Activated T-cell treated with anti-CD3 and anti-CD28 coated beads, Interleukin-2, amount 50 U/mL, for 24 hours (primary cell): ENCODE measurements around the gene DENND2A.
"Not testable (repeated sequence)": the region's sequence is repeated elsewhere in the genome, so short reads cannot be mapped to it uniquely, and the experiment has no call there.

Experiments
- DNase-seq: peaks from one replicate; pipeline ENCODE4 v3.0.0-alpha.2; 2020
- H3K27ac Mint-ChIP-seq: 2 replicates; pipeline ENCODE4 v1.8.0; 2020; ENCODE audit warnings: mild to moderate bottlenecking, mixed read lengths
- H3K27me3 Mint-ChIP-seq: 2 replicates; pipeline ENCODE4 v1.8.0; 2020; ENCODE audit warnings: mixed read lengths
- H3K36me3 Mint-ChIP-seq: 2 replicates; pipeline ENCODE4 v1.8.0; 2020; ENCODE audit warnings: low read depth, mixed read lengths
- H3K4me1 Mint-ChIP-seq: 2 replicates; pipeline ENCODE4 v1.8.0; 2020; ENCODE audit warnings: low read depth, mixed read lengths
- H3K4me3 Mint-ChIP-seq: 2 replicates; pipeline ENCODE4 v1.8.0; 2020; ENCODE audit warnings: mild to moderate bottlenecking, moderate library complexity, mixed read lengths
- H3K9me3 Mint-ChIP-seq: 2 replicates; pipeline ENCODE4 v1.8.0; 2020; ENCODE audit warnings: mixed read lengths

The DENND2A gene

DNA sequence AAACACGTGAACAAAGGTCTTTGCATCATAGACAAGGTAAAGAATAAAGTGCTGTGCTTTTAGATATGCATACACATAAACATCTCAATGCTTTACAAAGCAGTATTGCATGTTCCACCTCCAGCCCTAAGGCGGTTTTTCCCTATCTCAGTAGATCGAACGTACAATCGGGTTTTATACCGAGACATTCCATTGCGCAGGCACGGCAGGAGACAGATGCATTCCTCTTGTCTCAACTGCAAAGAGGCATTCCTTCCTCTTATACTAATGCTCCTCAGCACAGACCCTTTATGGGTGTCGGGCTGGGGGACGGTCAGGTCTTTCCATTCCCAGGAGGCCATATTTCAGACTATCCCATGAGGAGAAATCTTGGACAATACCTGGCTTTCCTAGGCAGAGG is 87.4 kb downstream of the DENND2A start:
- not testable (repeated sequence) for H3K4me3 Mint-ChIP-seq, H3K4me1 Mint-ChIP-seq, DNase-seq, H3K27me3 Mint-ChIP-seq, H3K36me3 Mint-ChIP-seq, H3K27ac Mint-ChIP-seq, H3K9me3 Mint-ChIP-seq

DNA sequence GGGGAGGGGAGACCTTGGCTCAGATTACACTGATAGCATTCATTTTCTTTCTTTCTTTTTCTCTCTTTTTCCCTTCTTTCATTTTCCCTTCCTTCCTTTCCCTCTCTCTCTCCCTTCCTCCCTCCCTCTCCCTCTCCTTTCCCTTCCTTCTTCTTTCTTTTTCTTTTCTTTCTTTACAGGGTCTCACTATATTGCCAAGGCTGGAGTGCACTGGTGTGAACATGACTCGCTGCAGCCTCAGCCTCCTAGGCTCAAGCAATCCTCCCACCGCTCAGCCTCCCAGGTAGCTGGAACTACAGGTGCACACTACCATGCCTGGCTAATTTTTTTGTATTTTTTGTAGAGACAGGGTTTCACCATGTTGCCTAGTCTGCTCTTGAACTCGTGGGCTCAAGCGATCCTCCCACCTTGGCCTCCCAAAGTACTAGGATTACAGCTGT is 88.4 kb downstream of the DENND2A start:
- DNase-seq, result no peak
- H3K27me3 Mint-ChIP-seq, result no peaks in the 10 kb centered on the region
- H3K4me3 Mint-ChIP-seq, result no peak overlapping the region
- no peaks in the 10 kb centered on the region for H3K4me1 Mint-ChIP-seq
- H3K27ac Mint-ChIP-seq, result no peak overlapping the region
- H3K36me3 Mint-ChIP-seq, result no peaks in the 10 kb centered on the region
- no peaks in the 10 kb centered on the region for H3K9me3 Mint-ChIP-seq

DNA sequence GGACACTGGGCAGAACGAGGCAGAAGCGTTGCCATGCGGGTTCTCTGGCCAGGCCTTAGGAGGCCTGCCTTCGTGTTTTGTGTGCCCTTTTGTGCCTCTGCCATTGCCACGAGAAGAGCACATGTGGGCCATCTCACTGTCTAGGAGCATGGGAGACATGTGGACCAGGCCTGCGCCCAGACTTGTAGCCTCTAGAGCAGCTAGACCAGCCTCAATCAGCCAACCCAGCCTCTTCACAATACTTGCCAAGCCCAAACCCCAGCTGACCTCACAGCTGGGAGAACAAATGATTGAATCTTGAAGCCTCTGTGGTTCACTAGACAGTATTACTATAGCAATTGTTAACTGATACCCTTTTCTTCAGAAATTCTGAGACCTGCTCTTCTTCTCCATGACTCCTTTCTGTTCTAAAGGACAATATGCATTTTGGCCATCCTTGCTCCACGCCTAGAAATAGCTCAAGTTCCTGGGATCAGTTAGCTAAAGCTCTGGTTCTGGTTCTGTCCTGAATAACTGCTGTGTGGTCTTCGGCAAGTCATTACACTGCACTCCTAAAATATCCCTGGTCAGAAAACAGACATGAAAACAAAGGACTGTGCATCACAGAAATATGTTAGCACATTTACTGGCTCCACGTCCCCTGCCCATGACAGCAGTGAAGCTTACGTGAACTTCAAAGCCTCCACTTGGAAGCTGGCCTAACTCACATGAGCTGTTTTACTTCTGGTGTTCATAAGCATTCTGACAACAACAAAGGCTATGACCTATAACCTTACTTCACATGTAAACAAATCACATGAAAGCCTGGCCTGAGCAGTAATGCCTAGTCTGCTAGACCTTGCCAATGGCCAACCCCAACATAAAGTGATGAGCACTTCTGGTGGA is 89.0 kb downstream of the DENND2A start:
- Mint-ChIP-seq H3K9me3 (no peaks in the 10 kb centered on the region), H3K4me1 (no peaks in the 10 kb centered on the region), H3K36me3 (no peaks in the 10 kb centered on the region), H3K4me3 (no peak overlapping the region), H3K27ac (no peak overlapping the region), H3K27me3 (no peaks in the 10 kb centered on the region)
- DNase-seq, result no peak

DNA sequence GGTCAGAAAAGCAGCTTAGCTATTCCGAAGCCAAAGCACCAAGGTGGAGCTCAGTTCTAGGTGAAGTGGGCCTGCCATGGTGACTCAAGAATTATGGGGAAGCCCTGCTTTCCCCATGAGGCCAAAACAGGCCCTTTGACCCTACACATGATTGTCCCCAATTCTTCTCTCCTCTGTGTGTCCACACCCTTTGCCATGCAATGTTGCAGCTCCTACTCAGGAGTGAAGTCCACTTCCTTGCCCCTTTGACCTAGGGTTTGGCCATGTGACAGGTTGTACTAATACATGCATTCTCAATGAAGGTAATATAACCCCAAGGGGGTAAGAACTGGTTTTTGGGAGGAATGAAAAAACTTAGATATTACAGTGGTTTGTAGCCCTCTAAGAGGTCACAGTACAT is 93.7 kb downstream of the DENND2A start:
- DNase-seq, result no peak
- H3K4me3 Mint-ChIP-seq, result no peak overlapping the region
- no peaks in the 10 kb centered on the region for H3K9me3 Mint-ChIP-seq
- H3K27ac Mint-ChIP-seq, result no peak overlapping the region
- H3K27me3 Mint-ChIP-seq, result peaks cover 3% of the 10 kb centered on the region
- H3K36me3 Mint-ChIP-seq, result no peaks in the 10 kb centered on the region
- H3K4me1 Mint-ChIP-seq, result no peaks in the 10 kb centered on the region

DNA sequence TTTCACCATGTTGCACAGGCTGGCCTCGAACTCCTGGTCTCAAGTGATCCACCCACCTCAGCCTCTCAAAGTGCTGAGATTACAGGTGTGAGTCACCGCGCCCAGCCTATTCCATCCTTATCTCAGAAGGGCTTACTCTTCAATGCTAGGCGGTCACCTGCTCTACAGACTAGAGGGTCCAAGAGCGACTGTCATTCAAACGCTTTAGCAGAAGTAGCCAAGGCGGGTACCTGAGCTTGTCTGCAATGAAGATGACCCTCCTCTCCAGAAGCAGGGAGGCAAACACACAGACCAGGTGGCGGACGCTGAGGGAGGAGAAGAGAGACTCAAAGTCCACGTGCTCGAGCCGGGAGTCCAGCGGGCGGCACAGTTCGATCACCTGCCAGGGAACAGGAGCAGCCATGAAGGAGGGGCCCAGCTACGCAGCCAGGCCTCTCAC is 96.2 kb downstream of the DENND2A start:
- DNase-seq, result no peak
- H3K4me3 Mint-ChIP-seq, result no peak overlapping the region
- H3K4me1 Mint-ChIP-seq, result peaks cover 2% of the 10 kb centered on the region
- H3K27me3 Mint-ChIP-seq, result peaks cover 9% of the 10 kb centered on the region
- no peaks in the 10 kb centered on the region for H3K9me3 Mint-ChIP-seq
- no peak overlapping the region for H3K27ac Mint-ChIP-seq
- no peaks in the 10 kb centered on the region for H3K36me3 Mint-ChIP-seq

DNA sequence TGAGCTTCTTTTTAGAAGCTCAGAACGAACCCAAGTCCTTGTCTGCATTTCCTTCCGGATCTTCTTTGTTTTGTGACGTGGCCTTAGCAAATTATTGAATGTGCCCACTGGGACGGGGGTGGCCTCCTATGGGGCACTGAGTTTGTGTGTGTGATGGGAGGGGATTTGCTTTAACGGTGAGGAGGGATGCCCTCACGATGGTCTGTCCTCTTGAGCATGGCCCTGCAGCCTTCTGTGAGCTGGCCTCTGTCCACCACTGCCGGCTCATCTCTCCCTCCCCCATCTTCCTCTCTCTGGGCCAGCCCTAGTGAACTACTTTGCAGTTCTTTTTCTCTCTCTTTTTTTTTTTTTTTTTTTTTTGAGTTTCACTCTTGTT is 98.4 kb downstream of the DENND2A start:
- peaks cover 9% of the 10 kb centered on the region for H3K27me3 Mint-ChIP-seq
- peaks cover 2% of the 10 kb centered on the region for H3K4me1 Mint-ChIP-seq
- no peak overlapping the region for H3K27ac Mint-ChIP-seq
- no peaks in the 10 kb centered on the region for H3K36me3 Mint-ChIP-seq
- no peak overlapping the region for H3K4me3 Mint-ChIP-seq
- no peak for DNase-seq
- no peaks in the 10 kb centered on the region for H3K9me3 Mint-ChIP-seq

DNA sequence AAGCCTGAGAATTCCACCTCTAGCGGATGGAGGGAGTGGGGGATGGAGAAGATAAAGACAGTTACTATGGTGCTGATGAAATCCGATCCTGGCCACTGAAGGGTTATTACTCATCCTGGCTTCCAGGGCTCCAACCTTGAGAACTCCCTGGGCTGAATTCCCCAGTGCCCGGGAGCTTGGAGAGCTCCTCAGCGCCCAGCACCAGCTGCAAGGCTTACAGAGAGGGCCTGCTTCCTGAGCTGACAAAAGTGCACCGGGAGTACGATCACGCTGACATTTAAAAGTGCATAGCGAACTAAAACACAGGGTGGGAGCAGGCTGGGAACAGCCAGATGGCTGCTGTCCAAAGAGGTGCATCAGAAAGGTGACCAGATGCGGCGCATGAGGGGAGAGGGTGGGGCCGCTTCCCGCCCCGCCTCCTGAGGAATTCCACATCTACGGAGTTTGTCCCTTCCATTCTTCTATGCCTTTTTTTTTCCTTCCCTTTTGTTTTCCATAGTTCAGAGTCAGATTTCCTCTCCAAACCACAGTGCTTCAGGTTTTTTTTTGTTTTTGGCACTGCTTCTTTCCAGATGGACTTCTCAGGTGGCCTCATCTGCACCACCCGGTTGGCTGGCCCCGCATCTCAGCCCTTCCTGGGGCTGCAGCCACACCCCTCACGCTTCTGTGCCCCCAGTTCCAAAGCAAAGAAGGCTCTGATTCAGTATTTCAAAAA is 98.9 kb downstream of the DENND2A start:
- H3K27me3 Mint-ChIP-seq, result peaks cover 9% of the 10 kb centered on the region
- no peak for DNase-seq
- H3K4me3 Mint-ChIP-seq, result no peak overlapping the region
- no peak overlapping the region for H3K27ac Mint-ChIP-seq
- H3K9me3 Mint-ChIP-seq, result no peaks in the 10 kb centered on the region
- H3K36me3 Mint-ChIP-seq, result no peaks in the 10 kb centered on the region
- peaks cover 2% of the 10 kb centered on the region for H3K4me1 Mint-ChIP-seq

DNA sequence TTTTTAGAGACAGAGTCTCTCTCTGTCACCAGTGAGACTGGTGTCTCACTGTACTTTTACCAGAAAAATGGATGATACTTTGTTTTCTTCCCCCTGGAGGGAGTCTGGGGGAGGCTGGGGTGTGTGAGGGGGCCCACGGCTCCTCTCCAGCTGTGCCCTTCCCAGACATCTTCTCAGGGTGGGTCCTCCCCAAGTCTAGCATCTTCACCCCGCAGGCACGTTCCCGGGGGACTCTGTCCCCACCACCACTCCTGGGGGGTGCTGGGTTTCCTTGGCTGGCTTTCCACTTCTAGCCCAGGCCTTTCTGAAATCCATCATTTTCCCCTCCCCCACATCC is 99.5 kb downstream of the DENND2A start:
- no peak overlapping the region for H3K4me3 Mint-ChIP-seq
- H3K27ac Mint-ChIP-seq, result no peak overlapping the region
- DNase-seq, result no peak
- H3K36me3 Mint-ChIP-seq, result no peaks in the 10 kb centered on the region
- H3K27me3 Mint-ChIP-seq, result peaks cover 9% of the 10 kb centered on the region
- no peaks in the 10 kb centered on the region for H3K9me3 Mint-ChIP-seq
- peaks cover 2% of the 10 kb centered on the region for H3K4me1 Mint-ChIP-seq

DNA sequence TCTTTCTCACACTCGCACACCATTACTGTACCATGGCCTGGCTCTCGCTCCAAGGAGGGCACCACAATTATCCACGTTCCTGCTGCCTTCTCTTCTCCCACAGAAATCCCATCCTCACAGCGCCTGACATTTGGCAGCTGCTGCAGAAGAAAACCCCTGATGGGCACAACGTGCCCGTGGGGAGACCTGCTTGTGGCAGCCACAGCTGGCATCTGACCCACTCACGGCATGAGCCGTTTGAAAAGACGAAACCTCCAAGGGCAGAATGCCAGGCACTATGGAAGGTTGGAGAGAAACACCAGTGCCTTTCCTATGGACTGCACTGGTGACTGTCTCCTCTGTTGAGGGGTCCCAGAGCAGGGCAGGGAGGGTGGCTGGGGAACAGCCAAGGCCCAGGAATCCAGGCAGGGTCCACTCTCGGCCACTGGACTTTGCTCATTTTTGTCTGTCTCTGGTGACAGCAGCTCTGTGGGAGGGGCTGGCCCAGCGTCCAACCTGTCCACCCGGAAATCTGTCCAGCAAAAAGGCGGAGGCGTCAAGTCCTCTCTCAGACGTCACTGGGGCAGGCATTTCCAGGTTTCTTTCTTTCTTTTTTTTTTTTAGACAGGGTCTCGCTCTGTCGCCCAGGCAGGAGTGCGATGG is 100.4 kb downstream of the DENND2A start:
- H3K27ac Mint-ChIP-seq, result no peak overlapping the region
- H3K27me3 Mint-ChIP-seq, result peaks cover 9% of the 10 kb centered on the region
- H3K4me3 Mint-ChIP-seq, result no peak overlapping the region
- DNase-seq, result no peak
- peaks cover 2% of the 10 kb centered on the region for H3K4me1 Mint-ChIP-seq
- no peaks in the 10 kb centered on the region for H3K9me3 Mint-ChIP-seq
- H3K36me3 Mint-ChIP-seq, result no peaks in the 10 kb centered on the region

DNA sequence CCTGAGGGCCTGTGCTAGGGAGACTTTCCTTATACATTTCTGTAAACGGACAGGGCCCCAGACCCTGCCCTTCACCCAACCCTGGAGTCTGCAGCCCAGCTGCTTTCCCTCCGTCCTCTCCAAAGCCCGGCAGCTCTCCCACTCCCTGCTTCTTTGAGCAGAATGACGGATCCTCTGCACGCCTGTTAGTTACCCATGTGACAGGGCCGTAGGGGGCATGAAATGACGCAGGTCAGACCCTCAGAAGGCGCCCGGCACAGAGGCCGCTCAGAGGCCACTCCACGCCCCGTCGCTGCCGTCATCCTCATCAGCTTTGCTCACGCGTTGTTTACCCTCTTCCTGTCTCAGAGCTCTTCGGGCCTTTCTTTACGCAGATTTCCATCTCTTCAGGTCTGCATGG is 101.2 kb downstream of the DENND2A start:
- Mint-ChIP-seq H3K36me3 (no peaks in the 10 kb centered on the region), H3K4me3 (no peak overlapping the region), H3K9me3 (no peaks in the 10 kb centered on the region), H3K27me3 (peaks cover 14% of the 10 kb centered on the region), H3K27ac (no peak overlapping the region), H3K4me1 (peaks cover 2% of the 10 kb centered on the region)
- DNase-seq, result no peak

DNA sequence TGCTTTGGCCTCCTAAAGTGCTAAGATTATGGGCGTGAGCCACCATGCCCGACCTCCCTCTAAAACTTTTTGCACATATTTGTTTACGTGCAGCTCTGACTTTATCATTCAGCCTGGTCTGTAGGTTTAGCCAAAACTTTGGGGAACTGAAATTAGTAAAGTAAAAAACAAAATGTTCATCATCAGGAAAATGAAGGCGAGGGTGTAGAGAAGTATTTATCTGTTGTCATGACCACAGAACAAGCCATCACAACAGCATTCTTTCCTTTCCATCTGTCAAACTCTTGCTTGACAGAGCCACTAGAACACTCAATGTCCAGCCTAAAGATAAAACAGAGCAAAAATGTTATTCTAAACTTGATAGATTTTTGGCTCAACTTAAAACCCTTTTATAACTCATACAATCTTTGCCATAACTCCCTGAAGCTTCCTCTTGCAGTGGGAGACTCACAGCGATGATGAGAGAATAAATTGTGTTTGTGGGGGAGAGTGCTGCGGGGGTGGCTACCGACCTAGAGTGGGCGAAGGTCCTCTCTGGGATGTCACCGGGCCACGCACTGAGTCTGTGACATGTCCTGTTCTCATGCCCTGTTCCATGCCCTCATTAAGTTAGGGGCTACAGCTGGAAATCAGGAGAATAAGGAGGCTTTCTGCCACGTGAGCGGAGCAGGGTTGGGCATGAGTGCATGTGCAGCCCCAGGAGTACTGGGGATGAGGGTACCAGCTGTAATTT is 102.7 kb downstream of the DENND2A start:
- no peaks in the 10 kb centered on the region for H3K9me3 Mint-ChIP-seq
- H3K4me1 Mint-ChIP-seq, result peaks cover 2% of the 10 kb centered on the region
- H3K4me3 Mint-ChIP-seq, result no peak overlapping the region
- H3K27me3 Mint-ChIP-seq, result peaks cover 21% of the 10 kb centered on the region
- no peak overlapping the region for H3K27ac Mint-ChIP-seq
- DNase-seq, result no peak
- no peaks in the 10 kb centered on the region for H3K36me3 Mint-ChIP-seq

DNA sequence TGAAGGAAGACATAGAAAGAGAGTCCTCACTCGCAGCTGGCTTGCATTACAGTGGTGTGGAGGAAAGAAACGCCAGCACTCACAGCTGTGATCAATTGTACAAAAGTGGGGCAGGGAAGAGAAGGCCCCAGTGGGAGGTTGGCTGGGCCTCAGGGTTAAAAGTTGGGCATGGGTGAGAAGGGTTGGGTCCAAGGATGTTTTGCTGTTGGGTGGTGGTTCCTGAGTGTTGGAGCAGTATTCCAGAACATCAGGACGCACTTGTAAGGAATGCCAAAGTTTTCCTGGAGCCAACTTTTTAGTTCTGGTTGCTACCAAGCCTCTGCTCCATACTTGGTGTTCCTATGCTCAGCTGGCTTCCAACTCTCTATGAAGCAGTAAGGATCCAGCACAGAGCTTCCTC is 105.9 kb downstream of the DENND2A start:
- Mint-ChIP-seq H3K27me3 (peaks cover 12% of the 10 kb centered on the region), H3K36me3 (no peaks in the 10 kb centered on the region), H3K9me3 (no peaks in the 10 kb centered on the region), H3K4me1 (no peaks in the 10 kb centered on the region), H3K4me3 (no peak overlapping the region), H3K27ac (no peak overlapping the region)
- DNase-seq, result no peak

DNA sequence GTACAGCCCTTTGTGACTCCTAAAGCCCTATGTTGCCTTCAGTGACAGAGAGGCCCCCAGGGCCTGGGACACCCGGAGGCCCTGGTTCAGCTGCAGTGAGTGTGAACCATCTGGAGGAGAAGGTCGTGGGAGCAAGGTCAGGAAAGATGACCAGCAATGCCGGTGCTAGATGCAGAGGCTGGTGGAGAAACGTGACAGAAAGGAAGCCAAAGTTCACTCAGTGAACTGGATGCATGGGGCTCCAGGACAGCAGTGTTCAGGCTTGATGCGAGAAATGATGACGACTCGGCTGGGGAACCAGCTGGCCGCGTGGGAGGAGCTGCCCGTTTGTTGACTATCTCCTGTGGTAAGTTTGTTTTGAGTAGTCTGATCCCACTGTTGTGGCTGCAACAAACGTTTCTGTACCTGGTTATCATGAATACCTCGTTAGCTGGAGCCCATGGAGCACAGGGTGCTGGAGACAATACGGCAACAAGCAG is 107.2 kb downstream of the DENND2A start:
- no peak overlapping the region for H3K27ac Mint-ChIP-seq
- no peak for DNase-seq
- H3K36me3 Mint-ChIP-seq, result no peaks in the 10 kb centered on the region
- no peaks in the 10 kb centered on the region for H3K4me1 Mint-ChIP-seq
- H3K27me3 Mint-ChIP-seq, result peaks cover 12% of the 10 kb centered on the region
- no peaks in the 10 kb centered on the region for H3K9me3 Mint-ChIP-seq
- no peak overlapping the region for H3K4me3 Mint-ChIP-seq

DNA sequence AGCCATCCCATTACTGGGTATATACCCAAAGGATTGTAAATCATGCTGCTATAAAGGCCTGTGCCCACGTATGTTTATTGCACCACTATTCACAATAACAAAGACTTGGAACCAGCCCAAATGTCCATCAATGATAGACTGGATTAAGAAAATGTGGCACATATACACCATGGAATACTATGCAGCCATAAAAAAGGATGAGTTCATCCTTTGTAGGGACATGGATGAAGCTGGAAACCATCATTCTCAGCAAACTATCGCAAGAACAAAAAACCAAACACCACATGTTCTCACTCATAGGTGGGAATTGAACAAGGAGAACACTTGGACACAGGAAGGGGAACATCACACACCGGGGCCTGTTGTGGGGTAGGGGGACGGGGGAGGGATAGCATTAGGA is 111.2 kb downstream of the DENND2A start:
- H3K4me1 Mint-ChIP-seq, result peaks cover 22% of the 10 kb centered on the region
- H3K36me3 Mint-ChIP-seq, H3K4me3 Mint-ChIP-seq, H3K9me3 Mint-ChIP-seq, H3K27ac Mint-ChIP-seq, H3K27me3 Mint-ChIP-seq, DNase-seq: not testable (repeated sequence)
